GM19467 (cell line): ENCODE data around the gene CTU1.
"Not testable (repeated sequence)": the region's sequence is repeated elsewhere in the genome, so short reads cannot be mapped to it uniquely, and the experiment has no call there.

Experiments
- ATAC-seq: cut with Tn5 transposase; IDR thresholded peaks from one replicate; pipeline ENCODE4 v1.9.1; 2021; ENCODE audit warnings: mild to moderate bottlenecking, moderate library complexity; ENCODE audit not compliant: unreplicated experiment

Gene CTU1

DNA sequence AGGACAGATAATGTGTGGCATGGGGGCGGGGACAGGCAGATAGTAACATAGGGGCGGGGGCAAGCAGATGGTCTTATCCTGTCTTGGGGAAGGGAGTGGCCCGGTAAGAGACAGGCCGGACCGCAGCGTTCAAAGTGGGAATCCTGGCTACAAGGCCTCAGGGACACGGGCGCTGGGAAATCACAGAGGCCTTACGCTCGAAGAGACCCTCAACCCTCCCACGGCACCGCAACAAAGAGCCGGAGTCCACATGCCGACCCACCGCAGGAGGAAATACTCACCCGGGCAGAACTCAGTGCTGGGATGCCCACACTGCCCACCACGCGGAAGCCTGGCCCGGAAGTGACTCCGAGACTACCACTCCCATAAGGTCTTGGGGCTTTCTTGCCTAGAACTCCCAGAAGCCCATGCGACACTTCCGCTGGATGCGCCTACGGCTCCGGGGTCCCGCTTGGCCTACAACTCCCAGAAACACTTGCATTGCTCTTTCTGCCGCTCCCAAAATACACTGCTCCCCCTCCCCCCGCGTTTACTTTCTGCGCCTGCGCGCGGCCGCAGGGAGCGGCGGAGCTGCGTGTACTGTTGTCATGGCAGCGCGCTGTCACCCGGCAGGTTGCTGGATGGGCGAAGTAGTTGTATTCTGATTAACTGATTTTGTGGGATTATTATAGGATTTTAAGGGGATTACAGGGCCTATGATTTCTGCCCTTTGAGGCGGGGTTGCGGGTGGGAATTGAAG lies at the start of gene CTU1:
Gene CTU1, minus strand, starts transcription at position 344 of the 739 bp plus-strand sequence. CDS start 3,840 bp downstream, outside the sequence.
- ATAC-seq: peak; percentile 92

DNA sequence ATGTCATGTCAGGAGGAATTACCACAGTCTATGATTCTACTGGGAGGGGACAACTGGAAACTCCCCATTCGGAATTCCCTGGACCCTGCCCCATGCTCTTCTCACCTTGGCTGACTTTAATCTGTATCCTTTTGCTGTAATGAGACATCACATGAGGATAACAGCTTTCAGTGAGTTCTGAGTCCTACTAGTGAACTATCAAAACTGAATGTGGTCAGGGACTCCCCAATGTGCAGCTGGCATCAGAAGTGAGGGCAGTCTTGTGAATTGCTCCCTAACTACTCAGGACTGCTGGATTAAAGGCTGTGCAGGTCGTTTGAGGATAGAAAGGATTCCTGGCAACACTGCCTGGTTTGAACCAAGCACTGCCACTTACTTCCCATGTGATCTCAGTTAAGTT lies 49.1 kb upstream of the CTU1 start:
- ATAC-seq: no peak

DNA sequence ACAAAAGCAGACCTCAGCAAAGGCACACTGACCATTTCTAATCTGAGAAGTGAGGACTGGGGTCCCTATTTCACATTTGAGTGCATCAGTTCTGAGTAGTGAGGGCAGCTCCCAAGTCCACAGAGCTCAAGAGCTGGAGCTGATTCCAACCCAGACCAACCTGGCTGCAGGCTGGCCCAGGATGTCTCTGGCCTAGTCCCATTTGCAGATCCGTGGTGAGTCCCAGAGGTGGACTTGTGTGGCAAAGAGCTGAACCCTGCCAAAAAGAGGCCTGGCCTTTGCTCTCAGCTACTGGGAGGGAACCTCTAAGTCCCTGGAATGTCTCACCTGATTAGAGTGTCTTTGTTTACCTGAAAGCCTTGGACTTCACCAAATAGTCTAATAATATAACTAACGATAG lies 48.5 kb upstream of the CTU1 start:
- ATAC-seq: no peak

DNA sequence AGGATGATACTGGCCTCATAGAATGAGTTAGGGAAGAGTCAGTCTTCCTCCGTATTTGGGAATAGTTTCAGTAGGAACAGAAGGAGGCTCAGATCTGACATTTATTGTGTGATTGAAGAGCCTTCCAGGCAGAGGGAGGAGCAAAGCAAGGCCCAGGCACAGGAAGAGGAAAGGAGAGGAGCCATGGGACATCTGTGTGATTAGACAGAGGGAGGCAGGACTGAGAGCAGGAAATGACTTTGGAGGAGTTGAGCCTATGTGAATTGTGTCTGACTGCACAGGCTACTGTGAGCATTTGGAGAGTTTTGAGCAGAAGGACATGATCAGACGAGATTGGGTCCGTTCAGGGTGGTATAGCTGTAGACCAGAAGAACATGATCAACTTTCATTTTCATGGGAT lies 42.4 kb upstream of the CTU1 start:
- ATAC-seq: no peak

DNA sequence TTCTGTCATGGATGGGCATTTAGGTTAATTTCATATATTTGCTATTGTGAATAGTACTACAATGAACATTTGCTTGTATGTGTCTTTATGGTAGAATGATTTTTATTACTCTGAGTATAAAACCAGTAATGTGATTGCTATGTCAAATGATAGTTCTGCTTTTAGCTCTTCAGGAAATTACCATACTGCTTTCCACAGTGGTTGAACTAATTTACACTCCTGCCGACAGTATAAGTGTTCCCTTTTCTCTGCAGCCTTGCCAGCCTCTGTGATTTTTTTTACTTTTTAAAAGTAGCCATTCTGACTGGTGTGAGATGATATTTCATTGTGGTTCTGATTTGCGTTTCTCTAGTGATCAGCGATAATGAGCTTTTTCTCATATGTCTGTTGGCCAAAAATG lies 40.4 kb upstream of the CTU1 start:
- ATAC-seq: no peak

DNA sequence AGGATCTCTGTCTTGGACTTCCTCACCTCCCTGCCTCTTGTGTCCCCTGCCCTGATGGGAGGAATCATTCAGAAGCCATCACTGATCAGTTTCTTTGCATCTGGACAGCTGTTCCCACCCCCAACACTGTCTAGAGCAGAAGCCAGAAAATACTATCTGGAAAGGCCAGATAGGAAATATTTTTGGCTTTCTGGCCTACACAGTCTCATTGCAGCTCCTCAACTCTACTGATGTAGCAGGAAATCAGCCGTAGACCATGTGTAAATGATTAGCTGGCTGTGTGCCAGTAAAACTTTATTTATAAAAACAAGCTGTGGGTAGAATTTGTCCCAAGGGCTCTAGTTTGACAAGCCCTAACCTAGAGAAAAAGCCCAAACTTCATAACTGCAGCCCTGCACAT lies 39.5 kb upstream of the CTU1 start:
- no peak for ATAC-seq

DNA sequence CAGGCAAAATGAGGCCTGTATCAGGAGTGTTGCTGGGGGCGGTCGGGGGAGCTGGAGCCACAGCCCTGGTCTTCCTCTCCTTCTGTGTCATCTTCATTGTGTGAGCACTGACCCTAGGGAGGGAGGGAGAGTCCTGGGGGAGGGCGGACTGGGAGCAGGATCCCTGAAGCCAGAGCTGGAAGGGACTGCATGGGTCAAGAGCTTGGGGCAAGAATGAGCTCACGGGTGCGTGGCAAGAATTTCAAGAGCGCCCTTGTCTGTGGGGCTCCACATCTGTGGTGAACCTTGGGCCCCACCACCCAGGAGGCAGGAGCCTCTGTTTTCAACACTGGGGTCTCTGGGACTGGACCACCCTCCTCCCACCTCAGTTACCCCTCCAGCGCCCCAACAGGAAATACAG lies 38.5 kb upstream of the CTU1 start:
- ATAC-seq: no peak

DNA sequence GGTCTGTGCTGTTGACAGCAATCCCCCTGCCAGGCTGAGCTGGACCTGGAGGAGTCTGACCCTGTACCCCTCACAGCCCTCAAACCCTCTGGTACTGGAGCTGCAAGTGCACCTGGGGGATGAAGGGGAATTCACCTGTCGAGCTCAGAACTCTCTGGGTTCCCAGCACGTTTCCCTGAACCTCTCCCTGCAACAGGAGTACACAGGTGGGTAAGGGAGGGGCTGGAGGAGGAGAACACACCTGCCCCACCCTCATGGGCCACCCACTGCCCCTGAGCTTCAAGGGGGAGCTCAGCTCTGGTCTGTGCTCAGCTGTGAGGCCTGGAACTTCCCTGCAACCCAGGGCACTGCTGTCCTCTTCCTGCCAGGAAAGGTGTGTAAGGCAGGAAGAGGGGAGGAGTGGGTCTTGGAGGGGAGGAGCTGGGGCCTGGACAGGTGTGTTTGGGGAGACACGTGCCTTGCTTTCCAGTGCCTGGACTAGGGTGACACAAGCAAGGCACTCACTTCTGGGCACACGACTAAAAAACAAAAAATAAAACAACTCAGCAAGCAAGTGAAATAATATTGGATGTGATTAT lies 37.8 kb upstream of the CTU1 start:
- ATAC-seq: no peak

DNA sequence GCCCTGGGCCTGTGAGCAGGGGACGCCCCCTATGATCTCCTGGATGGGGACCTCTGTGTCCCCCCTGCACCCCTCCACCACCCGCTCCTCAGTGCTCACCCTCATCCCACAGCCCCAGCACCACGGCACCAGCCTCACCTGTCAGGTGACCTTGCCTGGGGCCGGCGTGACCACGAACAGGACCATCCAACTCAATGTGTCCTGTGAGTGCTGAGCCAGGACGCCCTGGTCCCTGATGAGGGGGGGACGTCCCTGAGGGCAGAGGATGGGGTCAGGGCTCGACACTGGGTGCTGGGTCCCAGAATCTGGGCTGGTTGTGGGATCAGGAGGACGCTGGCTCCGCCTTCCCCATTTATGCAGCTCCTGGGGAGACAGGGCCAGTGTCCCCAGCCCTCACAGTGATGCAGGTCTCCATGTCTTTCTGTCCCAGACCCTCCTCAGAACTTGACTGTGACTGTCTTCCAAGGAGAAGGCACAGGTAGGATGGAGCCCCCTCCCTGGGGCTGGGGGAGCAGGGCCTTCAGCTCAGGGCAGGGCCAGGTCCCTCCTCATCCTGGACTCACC lies 36.4 kb upstream of the CTU1 start:
- no peak for ATAC-seq

DNA sequence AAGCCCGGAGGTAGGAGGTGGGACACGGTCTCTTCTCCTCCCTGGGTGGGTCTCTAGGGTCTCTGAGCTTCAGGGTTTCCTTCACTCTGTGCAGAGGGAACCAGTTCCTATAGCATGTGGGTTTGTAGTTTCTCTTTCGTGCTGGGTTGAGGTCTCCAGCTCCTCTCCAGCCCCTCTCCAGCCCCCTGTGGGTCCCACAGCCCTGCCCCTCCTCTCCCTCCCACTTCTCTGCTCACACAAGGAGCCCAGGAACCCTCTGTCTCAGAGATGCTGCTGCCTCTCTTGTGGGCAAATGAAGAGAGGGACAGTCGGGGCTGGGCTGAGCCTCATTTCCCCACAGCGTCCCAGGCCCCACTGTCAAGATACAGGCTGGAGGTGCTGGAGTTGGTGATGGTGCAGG lies 35.3 kb upstream of the CTU1 start:
- ATAC-seq: no peak

DNA sequence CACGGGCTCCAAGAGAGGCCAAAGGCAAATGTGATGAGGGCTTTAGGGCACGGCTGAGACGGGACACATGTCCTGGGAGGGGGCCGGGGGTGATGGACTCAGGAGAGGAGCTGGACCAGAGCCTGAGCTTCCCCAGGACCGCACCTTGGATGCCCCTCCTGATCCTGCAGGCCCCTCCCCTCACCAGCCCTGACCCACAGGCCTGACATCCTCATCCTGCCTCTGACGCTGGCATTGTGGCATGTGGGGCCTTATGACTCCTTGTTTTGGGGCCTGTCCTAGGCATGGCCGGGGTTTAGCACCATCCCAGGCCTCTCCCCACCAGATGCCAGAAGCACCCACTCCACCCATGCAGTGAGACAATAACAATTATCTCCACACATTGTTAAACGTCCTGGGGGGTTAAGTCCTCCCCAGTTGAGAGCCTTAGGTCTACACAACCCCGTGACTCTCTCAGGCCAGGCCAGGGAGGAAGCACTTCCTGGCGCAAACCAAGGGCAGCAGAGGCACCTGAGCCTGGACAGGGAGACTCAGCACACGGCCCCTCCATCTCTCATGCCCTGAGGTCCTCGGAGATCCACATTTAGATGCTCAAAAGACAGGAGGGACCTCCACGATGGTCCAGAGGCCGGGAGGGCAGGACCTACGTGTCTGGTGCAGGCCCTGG lies 34.7 kb upstream of the CTU1 start:
- ATAC-seq: not testable (repeated sequence)

DNA sequence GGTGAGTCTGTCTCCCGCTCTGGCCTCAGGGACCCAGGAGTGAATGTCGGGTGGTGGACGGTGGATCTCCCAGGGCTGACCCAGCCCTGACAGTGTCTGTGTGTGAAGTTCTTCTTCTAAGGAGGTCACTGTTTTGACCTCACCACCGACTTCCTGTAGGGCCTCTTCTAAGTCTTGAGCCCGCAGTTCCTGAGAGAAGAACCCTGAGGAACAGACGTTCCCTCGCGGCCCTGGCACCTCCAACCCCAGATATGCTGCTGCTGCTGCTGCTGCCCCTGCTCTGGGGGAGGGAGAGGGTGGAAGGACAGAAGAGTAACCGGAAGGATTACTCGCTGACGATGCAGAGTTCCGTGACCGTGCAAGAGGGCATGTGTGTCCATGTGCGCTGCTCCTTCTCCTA lies 33.9 kb upstream of the CTU1 start, which contains the start of gene SIGLEC7:
Gene SIGLEC7, plus strand, starts transcription at position 183 of the 400 bp plus-strand sequence. Its CDS starts 69 bp downstream, at position 252.
- no peak for ATAC-seq

DNA sequence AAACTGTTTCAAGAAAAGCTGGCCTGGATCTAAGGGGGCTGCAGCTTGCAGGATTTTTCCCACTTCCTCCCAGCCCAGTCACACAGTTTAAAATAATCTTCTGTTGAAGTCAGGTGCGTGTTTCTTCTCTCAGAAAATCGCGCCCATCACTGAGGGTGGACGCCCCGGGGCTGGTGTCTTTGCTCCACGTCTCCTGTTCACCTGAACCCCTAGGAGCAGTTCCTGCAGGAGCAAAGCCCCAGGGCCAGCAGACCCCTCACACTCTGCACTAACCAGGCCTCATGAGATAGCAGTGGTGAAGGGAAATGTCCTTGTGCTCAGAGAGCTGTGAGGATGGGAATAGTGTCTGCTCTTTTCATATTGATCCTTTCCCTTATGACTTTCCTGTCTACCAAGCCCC lies 33.0 kb upstream of the CTU1 start:
- no peak for ATAC-seq

DNA sequence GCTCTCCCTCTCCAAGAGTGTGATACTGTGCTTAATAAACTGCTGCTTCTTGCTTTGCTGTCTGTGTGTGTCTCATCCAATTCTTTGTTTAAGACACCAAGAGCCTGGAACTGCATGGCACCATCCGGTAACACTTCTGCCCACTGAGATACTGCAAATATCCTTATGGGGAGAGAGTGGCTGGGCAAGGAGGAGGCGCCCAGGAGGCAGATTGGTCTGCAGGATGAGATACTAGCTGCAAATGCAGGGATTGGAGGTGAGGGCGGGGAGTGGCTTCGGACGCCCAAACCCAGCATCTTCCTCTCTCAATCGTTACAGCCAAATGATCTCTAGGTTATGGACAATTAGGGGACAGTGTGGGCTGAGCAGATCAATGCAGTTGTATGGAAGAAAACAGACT lies 32.2 kb upstream of the CTU1 start:
- no peak for ATAC-seq

DNA sequence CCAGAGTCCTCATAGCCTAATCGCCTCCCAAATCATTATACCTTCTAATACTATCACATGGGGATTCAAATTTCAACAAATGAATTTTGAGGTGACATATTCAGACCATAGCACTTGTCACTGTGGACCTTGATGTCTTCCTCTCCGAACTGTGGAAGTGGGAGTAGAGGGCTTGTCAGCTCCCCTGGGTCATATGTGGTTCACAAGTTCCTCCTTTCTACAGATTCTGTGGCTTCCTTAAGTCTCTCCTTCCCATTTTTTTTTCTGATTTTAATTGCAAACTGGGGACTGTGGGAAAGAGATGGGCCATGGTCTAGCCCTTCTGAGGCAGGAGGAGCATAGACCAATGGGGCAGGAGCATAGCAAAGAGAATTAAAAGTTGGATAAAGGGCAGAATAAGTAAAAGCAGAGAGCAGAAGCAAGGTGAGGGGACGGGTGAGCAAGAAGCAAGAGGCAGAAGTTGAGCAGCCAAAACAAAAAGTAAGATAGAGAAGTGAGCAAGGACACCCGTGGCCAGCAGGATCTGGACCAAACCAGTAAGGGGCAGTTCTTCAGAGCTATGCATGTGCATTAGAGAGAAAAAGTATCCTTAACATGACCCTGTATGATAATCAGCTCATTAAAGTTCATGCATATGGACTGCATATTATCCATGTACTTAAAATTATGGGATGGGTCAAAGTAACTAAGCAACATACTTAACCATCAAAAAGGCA lies 31.2 kb upstream of the CTU1 start:
- no peak for ATAC-seq

DNA sequence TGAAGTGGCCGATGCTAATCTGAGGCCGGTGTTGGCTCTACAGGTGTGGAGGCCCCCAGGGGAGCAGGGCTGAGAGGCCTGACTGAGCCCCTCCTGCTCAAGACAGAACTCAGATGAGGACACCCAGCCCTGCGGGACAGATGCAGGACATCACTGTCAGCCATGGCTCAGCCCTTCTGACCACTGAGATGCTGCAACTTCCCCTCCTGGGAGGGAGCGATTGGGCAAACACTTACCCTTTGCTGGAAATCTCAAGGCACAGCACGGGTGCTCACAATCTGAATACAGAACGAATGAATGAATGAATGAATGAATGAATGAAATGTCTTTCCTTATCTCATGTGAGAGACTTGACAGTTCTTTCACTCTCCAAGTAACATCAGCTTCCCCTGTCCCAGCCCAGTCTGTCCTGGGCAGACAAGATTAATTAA lies 30.4 kb upstream of the CTU1 start:
- no peak for ATAC-seq

DNA sequence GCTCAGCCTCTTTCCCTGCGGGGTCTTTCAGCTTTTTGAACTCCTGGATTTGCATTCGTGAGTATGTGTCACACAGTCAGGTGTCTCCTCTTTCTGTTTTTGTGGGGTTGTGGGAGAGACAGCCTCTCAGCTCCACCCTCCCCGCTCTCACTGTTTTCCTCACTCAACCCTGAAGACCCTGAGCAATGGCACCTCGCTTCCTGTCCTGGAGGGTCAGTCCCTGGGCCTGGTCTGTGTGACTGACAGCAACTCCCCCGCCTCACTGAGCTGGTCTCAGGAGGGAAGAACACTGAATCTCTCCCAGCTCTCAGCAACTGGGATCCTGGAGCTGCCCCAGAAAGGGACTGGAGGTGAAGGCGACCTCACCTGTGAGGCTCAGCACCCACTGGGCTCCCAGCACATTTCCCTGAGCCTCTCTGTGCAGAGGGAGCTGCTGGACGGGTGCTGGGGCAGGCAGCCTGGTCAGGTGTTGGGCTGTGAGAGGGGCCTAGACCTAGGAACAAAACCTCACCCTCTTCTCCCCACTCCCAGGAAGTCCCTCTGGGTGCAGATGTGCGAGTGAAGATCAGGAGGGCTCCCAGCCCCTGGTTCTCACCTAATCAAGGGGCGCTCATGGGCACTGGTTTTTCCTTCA lies 29.7 kb upstream of the CTU1 start:
- ATAC-seq: no peak

DNA sequence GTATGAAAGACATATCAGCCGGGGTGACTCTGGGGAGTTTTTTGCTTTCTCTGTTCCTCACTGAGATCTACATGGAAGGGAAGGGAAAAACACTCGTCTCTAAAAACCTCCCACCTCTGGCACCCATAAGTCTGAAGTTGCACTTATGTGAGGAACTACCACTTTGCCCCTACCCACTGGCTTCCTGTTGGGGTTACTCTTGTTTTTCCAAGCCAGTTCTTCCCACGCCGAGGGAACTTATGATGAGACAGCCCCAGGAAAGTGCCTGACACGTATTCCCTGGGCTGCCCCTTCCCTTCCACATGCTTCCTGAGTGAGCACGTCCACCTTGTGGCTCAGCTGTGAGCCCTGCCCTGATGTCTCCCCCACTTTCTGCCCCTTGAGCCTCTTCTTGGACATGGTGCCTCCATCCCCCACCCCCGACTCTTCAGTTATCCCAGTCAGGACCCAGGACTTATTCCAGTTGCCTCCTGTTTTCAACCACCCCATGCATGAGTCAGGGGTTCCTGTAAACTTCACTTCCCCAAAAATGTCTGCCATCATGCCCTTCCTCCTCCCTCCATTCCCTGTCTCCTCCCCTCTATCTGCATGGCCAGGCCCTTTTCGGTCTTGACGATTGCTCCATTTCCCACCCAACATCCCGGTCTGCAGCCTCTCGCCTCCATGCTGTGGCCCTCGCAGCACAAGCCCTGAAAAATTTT lies 28.8 kb upstream of the CTU1 start:
- no peak for ATAC-seq

DNA sequence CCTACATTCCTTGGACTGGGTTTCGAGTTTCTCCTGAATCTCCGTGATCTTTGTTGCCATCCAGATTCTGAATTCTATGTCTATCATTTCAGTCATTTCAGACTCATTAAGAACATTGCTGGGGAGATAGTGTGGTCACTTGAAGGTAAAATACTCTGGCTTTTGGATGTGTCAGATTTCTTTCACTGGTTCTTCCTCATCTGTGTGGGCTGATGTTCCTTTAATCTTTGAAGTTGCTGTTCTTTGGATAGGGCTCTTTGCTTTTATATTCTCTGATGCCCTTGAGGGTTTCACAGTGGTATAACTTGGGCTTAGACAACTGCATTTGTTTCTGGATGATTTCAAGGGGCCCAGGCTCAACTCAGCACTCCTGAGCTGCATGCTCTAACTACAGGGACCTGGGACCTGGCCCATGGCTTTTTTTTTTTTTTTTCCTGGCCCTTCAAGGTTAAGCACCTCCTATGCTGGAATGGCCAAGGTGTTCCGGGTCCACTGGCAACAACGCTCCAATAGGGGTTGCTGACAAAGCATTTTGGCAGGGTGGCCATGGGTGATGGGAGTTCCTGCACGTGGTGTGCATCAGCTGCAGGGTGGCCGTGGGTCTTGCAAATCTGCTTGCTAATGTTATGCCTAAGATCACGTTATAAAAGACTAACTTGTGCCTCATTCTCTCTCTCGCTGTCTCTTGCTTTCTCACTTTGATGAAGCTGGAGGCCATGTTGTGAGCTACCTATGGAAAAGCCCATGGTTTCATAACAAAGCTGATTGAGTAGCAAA lies 28.0 kb upstream of the CTU1 start:
- ATAC-seq: no peak
